ENCODE measurements around the gene ITPR3. TPM values are rescaled to one million over a fixed set of nuclear protein-coding genes. Genes with fewer than 3 reads are reported as not detected.

Gene ITPR3
- total RNA-seq, 2 experiments from 2014 or later: 57.8 to 59.3 TPM

Small RNAs within 50 kb of the gene (microRNA-seq; reads per million reads assigned to microRNA genes)
- 29.3 reads per million, percentile 42 among the genes with 10 or more reads in this experiment for gene MIR3934

Other genes with a start within 250 kb of the ITPR3 start
- 100 to 1,000 TPM; 175 to 180 TPM for gene KIFC1, start 229.5 kb upstream of the ITPR3 start, total RNA-seq
- gene PHF1, start 210.3 kb upstream of the ITPR3 start, total RNA-seq: 10 to 100 TPM; 35.9 to 36.5 TPM
- 100 to 1,000 TPM; 179 to 187 TPM for gene CUTA, start 203.2 kb upstream of the ITPR3 start, total RNA-seq
- 10 to 100 TPM; 42.0 to 48.2 TPM for gene SYNGAP1, start 201.3 kb upstream of the ITPR3 start, total RNA-seq
- 1 to 10 TPM; 7.3 to 9.0 TPM for gene ZBTB9, start 166.7 kb upstream of the ITPR3 start, total RNA-seq
- 10 to 100 TPM; 76.0 to 76.2 TPM for gene BAK1, start 41.0 kb upstream of the ITPR3 start, total RNA-seq
- gene UQCC2, start 90.4 kb downstream of the ITPR3 start, total RNA-seq: 10 to 100 TPM; 88.1 to 89.6 TPM
- gene IP6K3, start 125.6 kb downstream of the ITPR3 start, total RNA-seq: not detected
- gene LEMD2, start 167.8 kb downstream of the ITPR3 start, total RNA-seq: 10 to 100 TPM; 49.9 to 59.8 TPM
- not detected for gene MLN, start 182.7 kb downstream of the ITPR3 start, total RNA-seq

Data from activated CD8-positive, alpha-beta T cell treated with anti-CD3 and anti-CD28 coated beads, Interleukin-2, amount 10 ng/mL, durations not matched to agents 7 days and 5 days (primary cell).